ENCODE results near the gene CLCN5. TPM values are rescaled to one million over a fixed set of nuclear protein-coding genes. Genes with fewer than 3 reads are reported as not detected.
A peak's percentile ranks its signal among the peaks of the same experiment; 100 is the strongest.

Gene CLCN5
- total RNA-seq, 1 experiment from 2014 or later: 60.7 TPM

DNA sequence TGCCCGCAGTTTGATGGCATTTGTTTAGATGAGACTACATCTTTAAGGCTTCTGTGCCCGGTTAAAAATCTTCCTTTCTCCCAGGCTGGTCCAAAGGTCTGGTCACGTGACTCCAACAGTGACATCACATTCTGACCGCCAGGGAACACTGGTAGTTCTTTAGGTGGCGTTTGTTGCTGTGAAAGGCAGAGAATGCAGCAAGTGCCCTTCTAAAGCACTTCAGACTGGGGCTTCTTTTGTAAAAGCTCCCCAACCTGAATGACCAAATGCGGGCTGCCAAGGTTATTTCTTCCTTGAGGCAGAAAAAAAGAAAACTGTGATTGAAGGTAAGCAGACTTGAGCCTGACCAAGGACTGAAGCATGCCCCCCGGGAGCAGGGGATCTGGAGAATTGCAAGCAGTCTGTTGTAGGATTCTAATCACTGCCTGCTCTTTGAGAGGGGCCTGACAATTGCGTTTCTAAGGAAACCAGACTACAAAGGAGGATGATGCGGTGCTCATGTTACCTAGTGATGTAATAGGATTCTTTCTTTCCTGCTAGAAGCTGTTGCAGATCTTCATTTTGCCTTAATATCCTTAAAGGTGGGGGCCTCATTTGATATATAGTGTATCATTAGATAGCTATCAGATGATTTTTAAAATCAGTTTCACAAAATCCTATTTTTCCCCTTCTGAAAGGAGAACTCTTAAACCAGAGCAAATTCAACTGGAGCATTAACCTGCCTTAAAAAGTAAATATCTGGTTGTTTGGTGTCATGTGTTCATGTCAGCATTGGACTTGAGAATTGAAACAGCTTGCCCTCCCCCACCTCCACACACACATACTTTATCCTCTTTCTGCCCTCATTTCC is 145.3 kb downstream of the CLCN5 start:
- no peak overlapping the region for H3K4me3 ChIP-seq
- H3K36me3 ChIP-seq: peaks cover 9% of the 10 kb centered on the region; the same call in 1 of the 2 replicates
- H3K9me3 ChIP-seq (replicated peaks): no peaks in the 10 kb centered on the region
- peak; percentile 22 to 34 for DNase-seq
- 0 out of 2 replicates have a peak, but pooled peaks cover 2% of the 10 kb centered on the region for H3K4me1 ChIP-seq
- H3K27ac ChIP-seq: no peak overlapping the region
- no peaks in the 10 kb centered on the region for H3K27me3 ChIP-seq

DNA sequence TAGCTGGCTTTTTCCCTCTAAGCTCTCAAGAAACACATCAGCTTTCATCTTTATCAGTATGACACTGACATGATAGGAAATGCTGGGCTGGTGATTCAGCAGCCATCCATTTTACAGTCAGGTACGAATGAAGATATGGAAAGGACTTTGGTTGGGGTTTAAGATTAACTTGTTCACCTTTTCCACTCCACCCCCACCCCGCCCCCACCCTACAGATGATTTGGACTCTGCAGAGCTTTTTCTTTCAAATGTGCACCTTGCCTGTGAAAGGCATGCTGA is 145.8 kb downstream of the CLCN5 start:
- H3K27ac ChIP-seq: no peak overlapping the region
- H3K4me3 ChIP-seq: no peak overlapping the region

DNA sequence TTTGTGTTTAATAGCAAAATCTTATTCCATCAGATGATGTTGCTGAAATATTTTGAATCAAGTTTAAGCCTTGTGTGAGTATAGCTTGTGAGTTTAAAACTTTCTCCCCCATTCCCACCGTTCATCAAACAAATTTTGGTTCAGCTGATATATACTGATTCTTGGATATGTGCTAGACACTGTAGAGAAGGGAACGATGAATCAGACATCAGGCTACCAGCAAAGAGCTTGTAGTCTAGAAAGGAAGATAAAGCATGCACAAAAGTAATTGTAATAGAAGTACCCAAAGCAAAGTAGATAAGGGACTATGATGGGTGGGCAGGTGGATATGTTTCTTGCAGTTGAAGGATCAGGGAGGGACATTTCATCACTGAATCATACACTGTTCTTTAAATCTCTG is 146.5 kb downstream of the CLCN5 start:
- no peaks in the 10 kb centered on the region for H3K9me3 ChIP-seq (replicated peaks)
- H3K4me3 ChIP-seq: no peak overlapping the region
- no peak overlapping the region for H3K27ac ChIP-seq
- no peak for DNase-seq
- H3K27me3 ChIP-seq: no peaks in the 10 kb centered on the region
- H3K36me3 ChIP-seq: peaks cover 9% of the 10 kb centered on the region; the same call in 1 of the 2 replicates
- 0 out of 2 replicates have a peak, but pooled peaks cover 2% of the 10 kb centered on the region for H3K4me1 ChIP-seq

More for the DNA sequence above, 145.8 kb downstream of the CLCN5 start:
- H3K27me3 ChIP-seq: no peaks in the 10 kb centered on the region
- H3K4me1 ChIP-seq: 0 out of 2 replicates have a peak, but pooled peaks cover 2% of the 10 kb centered on the region
- peaks cover 9% of the 10 kb centered on the region; the same call in 1 of the 2 replicates for H3K36me3 ChIP-seq
- H3K9me3 ChIP-seq (replicated peaks): no peaks in the 10 kb centered on the region
- DNase-seq: no peak

DNA sequence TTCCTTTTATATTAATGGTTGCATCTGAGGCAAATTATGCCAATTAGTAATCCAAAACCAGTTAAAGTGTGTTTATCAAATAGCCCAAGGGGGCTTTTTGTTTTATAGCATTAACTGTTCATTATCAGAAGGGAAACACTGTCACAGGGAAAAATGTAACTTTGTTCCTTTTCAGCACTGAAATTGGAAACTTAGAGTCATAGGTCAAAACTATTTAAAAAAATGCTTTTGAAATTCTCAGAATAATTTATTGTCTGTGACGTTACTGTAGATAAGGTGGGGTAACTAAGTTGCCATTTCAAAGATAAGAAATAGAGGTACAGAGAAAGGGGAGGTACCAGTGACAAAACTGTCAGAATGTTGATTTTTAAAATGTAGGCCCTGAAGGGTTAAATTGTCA is 149.1 kb downstream of the CLCN5 start:
- no peak overlapping the region for H3K4me3 ChIP-seq
- no peaks in the 10 kb centered on the region for H3K27me3 ChIP-seq
- no peaks in the 10 kb centered on the region for H3K9me3 ChIP-seq (replicated peaks)
- H3K36me3 ChIP-seq: peaks cover 9% of the 10 kb centered on the region; the same call in 1 of the 2 replicates
- no peak overlapping the region for H3K27ac ChIP-seq
- no peak for DNase-seq
- H3K4me1 ChIP-seq: 0 out of 2 replicates have a peak, but pooled peaks cover 2% of the 10 kb centered on the region

DNA sequence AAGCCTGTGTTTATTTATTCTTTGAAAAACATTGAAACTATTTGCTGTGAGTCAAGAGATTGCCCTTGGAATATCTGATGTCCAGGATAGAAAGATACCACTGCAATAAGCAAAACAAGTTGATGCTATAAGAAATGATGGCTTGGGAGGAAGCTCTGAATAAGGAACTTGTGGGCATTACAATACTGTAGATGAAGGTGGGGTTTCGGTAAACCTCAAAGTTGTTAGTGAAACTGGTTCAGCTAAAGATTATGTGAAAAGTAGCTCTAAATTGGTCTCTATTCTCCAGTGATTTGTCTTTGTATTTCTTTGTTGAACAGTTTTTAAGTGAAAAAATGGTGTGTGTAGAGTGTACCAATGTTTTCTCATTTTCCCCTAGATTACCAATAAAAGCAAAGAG is 149.7 kb downstream of the CLCN5 start:
- DNase-seq: no peak
- peaks cover 9% of the 10 kb centered on the region; the same call in 1 of the 2 replicates for H3K36me3 ChIP-seq
- no peaks in the 10 kb centered on the region for H3K27me3 ChIP-seq
- H3K4me1 ChIP-seq: 0 out of 2 replicates have a peak, but pooled peaks cover 2% of the 10 kb centered on the region
- no peak overlapping the region for H3K27ac ChIP-seq
- no peak overlapping the region for H3K4me3 ChIP-seq
- H3K9me3 ChIP-seq (replicated peaks): no peaks in the 10 kb centered on the region

DNA sequence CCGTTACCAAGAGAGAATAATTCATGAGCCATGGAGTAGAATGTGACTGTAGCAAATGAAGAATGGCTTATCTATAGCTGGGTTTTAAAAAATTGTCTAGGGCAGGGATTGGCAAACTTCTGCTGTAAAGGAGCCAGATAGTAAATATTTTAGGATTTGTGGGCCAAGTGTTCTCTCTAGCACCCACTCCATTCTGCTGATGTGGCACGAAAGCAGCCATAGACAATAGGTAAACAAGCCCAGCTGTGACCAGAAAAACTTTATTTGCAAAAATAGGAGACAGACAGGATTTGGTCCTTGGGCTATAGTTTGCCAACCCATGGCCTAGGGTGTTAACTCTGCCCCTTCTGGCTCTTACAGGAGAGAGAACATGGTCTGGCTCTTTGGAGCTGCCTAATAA is 151.2 kb downstream of the CLCN5 start:
- Histone ChIP-seq H3K27me3 (no peaks in the 10 kb centered on the region), H3K36me3 (peaks cover 8% of the 10 kb centered on the region; the same call in 1 of the 2 replicates), H3K4me1 (no peaks in the 10 kb centered on the region), H3K27ac (no peak overlapping the region), H3K9me3 (replicated peaks) (no peaks in the 10 kb centered on the region), H3K4me3 (no peak overlapping the region)
- no peak for DNase-seq

DNA sequence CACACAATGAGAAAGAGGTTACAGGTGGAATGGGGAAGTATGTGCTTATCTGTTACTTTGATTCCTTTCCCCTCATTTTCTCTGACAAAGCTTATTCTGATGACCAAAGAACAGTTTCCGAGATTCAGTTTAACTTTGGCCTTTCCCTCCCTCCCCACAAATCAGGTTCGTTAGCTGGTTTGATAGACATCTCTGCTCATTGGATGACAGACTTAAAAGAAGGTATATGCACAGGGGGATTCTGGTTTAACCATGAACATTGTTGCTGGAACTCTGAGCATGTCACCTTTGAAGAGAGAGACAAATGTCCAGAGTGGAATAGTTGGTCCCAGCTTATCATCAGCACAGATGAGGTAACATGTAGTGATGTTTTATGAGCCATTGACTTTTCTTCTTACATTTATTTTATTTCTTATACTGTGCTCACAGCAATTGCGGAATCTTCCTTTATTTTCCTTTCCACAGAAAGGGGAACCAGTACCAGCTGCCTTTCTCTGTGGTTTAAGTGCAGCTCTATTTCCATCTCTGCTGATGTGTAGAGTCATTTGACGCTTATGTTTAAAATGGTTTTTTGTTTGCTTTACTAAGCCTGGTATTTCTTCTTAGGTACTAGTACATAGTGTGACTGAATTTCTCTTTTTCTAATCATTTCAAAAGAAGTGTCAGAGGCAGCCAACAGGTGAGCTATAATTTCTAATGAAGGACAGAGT is 153.4 kb downstream of the CLCN5 start:
- Histone ChIP-seq H3K4me3 (no peak overlapping the region), H3K9me3 (replicated peaks) (no peaks in the 10 kb centered on the region), H3K4me1 (no peaks in the 10 kb centered on the region), H3K36me3 (no peaks in the 10 kb centered on the region), H3K27ac (no peak overlapping the region), H3K27me3 (no peaks in the 10 kb centered on the region)
- no peak for DNase-seq

DNA sequence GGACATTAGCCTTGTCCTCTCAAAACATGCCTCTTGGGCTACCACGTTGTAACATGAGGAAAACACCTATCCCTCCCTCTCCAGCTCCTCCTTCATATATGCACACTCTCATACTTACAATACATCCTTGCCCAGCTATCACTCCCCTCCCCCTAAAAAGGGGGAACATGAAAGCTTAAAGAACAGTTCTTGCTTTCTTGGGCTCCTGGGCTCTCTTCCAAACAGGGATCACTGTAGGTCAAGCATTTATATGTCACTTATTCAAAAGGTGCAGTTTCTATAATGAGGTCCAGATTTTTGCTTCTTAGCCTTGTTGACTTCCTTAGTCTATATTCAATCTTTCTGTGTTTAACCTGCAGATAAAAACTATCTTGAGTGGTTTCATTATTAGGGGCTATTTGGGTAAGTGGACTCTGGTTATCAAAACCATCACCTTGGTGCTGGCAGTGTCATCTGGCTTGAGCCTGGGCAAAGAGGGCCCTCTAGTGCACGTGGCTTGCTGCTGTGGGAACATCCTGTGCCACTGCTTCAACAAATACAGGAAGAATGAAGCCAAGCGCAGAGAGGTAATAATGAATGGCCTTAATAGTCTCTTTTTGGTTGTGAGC is 159.0 kb downstream of the CLCN5 start:
- peak; percentile 15 to 41 for DNase-seq
- no peak overlapping the region for H3K27ac ChIP-seq
- peaks cover 3% of the 10 kb centered on the region; the same call in 1 of the 2 replicates for H3K36me3 ChIP-seq
- H3K27me3 ChIP-seq: no peaks in the 10 kb centered on the region
- no peaks in the 10 kb centered on the region for H3K9me3 ChIP-seq (replicated peaks)
- no peak overlapping the region for H3K4me3 ChIP-seq
- H3K4me1 ChIP-seq: no peaks in the 10 kb centered on the region

DNA sequence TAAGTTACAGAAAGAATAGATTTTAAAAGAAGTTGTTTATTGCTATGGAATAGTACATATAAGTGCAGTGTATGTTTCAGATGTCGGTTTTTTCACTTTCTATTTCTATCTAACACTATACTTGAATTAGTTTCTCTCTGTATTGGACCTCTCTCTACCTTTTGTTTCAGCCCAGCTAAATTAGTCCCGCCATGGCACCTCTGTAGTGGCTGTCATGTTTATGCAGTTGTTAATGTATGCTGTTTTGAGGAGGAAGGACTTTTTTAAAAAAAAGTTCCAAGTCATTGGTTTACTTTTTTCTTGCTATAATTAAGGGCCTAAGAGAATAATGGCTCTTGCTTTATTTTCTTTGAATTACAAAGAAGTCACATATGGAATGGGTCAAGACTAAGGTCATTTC is 160.3 kb downstream of the CLCN5 start:
- Histone ChIP-seq H3K4me3 (no peak overlapping the region), H3K9me3 (replicated peaks) (no peaks in the 10 kb centered on the region), H3K4me1 (no peaks in the 10 kb centered on the region), H3K36me3 (peaks cover 3% of the 10 kb centered on the region; the same call in 1 of the 2 replicates), H3K27me3 (no peaks in the 10 kb centered on the region), H3K27ac (no peak overlapping the region)
- no peak for DNase-seq

DNA sequence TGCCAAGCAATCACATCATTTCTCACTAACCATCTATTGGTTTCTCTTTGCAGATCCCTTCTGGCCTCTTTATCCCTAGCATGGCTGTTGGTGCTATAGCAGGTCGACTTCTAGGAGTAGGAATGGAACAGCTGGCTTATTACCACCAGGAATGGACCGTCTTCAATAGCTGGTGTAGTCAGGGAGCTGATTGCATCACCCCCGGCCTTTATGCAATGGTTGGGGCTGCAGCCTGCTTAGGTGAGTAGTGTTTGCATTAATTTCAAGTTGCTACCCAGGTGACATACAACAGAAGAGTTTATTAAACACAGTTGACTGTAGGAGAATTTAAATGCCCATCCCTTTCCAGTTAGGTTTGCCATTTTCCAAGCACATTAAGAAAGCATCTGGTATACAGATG is 166.2 kb downstream of the CLCN5 start:
- no peak overlapping the region for H3K27ac ChIP-seq
- no peak overlapping the region for H3K4me3 ChIP-seq
- no peaks in the 10 kb centered on the region for H3K9me3 ChIP-seq (replicated peaks)
- H3K27me3 ChIP-seq: no peaks in the 10 kb centered on the region
- no peaks in the 10 kb centered on the region for H3K4me1 ChIP-seq
- no peak for DNase-seq
- H3K36me3 ChIP-seq: peaks cover 3% of the 10 kb centered on the region

DNA sequence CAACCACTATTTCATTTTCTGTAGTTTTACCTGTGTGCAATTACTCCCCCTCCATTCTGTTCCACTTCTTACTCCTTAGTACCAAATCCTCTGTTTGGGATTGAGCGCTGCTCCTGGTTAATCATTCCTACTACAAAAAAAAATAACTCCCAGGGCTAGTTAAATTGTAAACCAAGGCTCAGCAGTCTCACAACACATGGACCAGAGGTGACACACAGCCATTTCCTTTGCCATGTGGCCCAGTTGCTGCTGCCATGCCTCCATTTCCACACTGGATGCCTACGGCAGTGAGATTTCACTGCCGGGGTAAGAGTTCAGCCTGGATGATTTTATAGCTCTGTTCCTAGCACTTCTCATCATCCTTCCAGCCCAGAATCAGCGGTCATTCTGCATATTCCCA is 171.2 kb downstream of the CLCN5 start:
- Histone ChIP-seq H3K27me3 (no peaks in the 10 kb centered on the region), H3K27ac (no peak overlapping the region), H3K4me3 (no peak overlapping the region), H3K4me1 (no peaks in the 10 kb centered on the region), H3K36me3 (no peaks in the 10 kb centered on the region; the same call in 1 of the 2 replicates), H3K9me3 (replicated peaks) (no peaks in the 10 kb centered on the region)
- no peak for DNase-seq

DNA sequence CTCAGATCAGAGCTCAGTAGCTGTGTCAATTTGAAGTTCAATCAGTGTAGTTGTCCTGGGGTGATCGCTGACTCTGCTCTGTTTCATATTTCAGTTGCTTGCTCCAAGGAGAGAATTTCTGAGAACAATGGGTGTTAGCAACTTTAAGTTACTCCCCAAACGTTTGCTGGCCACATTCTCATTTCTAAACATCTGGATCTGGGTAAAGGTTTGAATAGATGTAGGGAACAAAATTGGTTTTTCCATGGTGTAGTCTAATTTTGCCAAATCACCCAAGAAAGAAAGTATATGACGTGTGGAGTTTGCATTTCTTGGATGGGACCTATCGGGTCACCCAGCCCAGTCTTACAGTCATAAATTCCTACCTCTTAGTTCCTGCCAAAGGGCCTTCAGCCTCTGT is 174.7 kb downstream of the CLCN5 start:
- no peak for DNase-seq
- H3K27ac ChIP-seq: no peak overlapping the region
- no peaks in the 10 kb centered on the region for H3K4me1 ChIP-seq
- H3K9me3 ChIP-seq (replicated peaks): no peaks in the 10 kb centered on the region
- H3K36me3 ChIP-seq: no peaks in the 10 kb centered on the region
- no peak overlapping the region for H3K4me3 ChIP-seq
- no peaks in the 10 kb centered on the region for H3K27me3 ChIP-seq

DNA sequence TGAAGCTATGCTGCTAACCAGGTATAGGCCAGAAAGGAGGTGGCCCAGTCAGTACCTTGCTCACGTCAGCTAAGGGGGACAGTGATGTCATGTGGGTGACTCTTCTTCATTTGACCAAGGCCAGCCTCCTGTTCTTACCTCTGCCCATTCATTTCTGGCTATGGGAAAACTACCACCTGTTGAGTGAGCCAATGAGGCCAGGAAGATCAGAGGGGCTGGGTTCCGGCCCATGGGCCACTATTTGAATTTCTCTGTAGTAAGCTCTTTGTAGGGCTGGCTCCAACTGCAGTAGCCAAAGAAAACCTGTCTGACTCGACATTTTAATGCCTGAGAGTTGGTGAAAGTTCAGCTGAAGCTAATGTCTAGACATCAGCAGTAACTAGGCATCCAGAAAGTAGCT is 175.8 kb downstream of the CLCN5 start:
- H3K4me1 ChIP-seq: no peaks in the 10 kb centered on the region

DNA sequence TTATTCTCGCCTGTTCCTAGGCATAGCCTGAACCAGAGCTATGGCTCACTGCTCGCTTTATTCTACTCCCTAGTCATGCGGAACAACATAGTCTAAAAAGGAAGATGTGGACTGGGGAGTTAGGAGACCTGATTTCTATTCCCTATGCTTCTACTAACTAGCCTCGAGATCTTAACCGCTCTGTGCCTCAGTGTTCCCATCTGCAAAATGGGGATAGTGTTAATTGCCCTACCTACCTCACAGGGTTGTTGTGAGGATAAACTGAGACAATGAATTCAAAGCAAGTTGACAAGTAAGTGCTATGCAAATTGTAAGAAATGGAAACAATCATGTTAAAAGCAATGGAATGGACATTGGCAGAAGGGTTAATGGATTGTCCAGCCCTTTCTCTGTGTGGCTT is 176.4 kb downstream of the CLCN5 start:
- DNase-seq: no peak
- no peaks in the 10 kb centered on the region for H3K9me3 ChIP-seq (replicated peaks)
- no peaks in the 10 kb centered on the region for H3K36me3 ChIP-seq
- no peaks in the 10 kb centered on the region for H3K4me1 ChIP-seq
- no peak overlapping the region for H3K4me3 ChIP-seq
- H3K27me3 ChIP-seq: no peaks in the 10 kb centered on the region
- H3K27ac ChIP-seq: no peak overlapping the region

More for the DNA sequence above, 175.8 kb downstream of the CLCN5 start:
- DNase-seq: no peak
- Histone ChIP-seq H3K27ac (no peak overlapping the region), H3K36me3 (no peaks in the 10 kb centered on the region), H3K4me3 (no peak overlapping the region), H3K9me3 (replicated peaks) (no peaks in the 10 kb centered on the region), H3K27me3 (no peaks in the 10 kb centered on the region)

DNA sequence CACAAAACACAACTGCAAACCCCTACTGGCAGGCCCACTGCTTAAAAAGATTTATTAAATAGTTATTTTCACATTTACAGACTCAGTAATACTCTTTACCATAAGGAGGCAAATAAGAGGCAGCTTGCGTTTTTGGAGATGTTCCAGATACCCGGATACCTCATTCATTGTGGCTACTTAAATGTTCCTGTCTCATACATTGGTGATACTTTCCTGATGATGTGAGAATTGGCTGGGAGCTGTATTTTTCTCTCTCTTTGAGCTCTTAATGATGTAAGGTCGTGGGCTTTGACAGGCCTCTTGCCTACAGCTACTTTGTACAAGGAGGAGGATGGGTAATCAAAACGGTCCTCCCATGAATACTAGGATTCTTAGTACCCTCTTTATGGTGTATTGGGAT is 176.9 kb downstream of the CLCN5 start:
- H3K27ac ChIP-seq: no peak overlapping the region
- no peaks in the 10 kb centered on the region for H3K4me1 ChIP-seq
- H3K4me3 ChIP-seq: no peak overlapping the region
- no peaks in the 10 kb centered on the region for H3K9me3 ChIP-seq (replicated peaks)
- no peaks in the 10 kb centered on the region for H3K36me3 ChIP-seq
- DNase-seq: no peak
- H3K27me3 ChIP-seq: no peaks in the 10 kb centered on the region
